Cardiac septum (tissue), 1 donor: ENCODE results near the gene PRKAR2B. TPM values are rescaled to one million over a fixed set of nuclear protein-coding genes. Genes with fewer than 3 reads are reported as not detected.
"Not testable (repeated sequence)": the region's sequence is repeated elsewhere in the genome, so short reads cannot be mapped to it uniquely, and the experiment has no call there.

Source experiments
- DNase-seq: peaks from one replicate; pipeline ENCODE4 v3.0.0-alpha.2; 2020; ENCODE audit warnings: low spot score
- intact Hi-C: fragments of 100-400 bp; cut with DNase I; formaldehyde crosslinking; loops from one replicate; pipeline ENCODE4 v1.14.0; 2022
- total RNA-seq: library from RNA; stranded (reverse); fragmentation: NEBNext Ultra II Directional; extraction: Animal tissue kit (Norgen Biotek cat#: 25700); gene quantifications from one replicate; pipeline ENCODE4 v1.2.1, GENCODE V29; 2021
- donor health status: DM: no; HTN: no; CAD: no.

The PRKAR2B gene
- total RNA-seq, 1 donor from 2014 or later: 37.7 TPM

DNA sequence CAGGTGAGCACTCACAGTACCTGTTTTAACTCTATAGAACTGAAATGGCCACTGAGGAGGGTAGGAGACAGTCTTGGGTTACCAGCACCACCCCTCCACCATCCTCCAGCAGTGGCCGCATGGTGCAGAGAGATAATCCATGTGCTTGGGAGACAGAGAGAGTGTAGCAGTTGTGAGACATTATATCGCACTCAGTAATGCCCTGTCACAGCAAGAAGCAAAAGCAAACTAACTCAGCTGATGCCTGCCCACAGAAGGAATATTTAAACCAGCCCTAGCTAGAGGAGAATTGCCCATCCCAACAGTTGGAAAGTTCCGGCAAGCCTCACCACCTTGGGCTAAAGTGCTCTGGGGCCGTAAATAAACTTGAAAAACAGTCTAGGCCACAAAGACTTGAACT, 65.5 kb downstream of the PRKAR2B start:
- DNase-seq: no peak
- intact Hi-C loops: no loop called here

DNA sequence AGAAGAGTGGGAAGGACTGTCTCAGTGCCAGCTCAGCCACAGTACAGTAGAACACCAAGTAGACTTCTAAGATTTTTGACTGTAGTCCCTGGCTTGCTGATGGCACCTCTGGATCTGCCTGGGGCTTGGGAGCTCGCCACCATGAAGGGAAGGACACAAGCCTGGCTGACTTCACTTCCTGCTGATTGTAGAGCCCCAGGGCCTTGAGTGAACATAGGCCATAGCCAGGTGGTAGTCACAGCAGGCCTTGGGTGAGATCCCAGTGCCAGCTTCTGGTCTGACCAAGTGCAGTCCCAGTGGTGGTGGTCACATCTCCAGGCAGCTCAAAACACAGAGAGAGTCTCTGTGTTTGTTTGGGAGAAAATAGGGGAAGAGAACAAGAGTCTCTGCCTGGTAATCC, 66.7 kb downstream of the PRKAR2B start:
- no peak for DNase-seq
- intact Hi-C loops: no loop called here

DNA sequence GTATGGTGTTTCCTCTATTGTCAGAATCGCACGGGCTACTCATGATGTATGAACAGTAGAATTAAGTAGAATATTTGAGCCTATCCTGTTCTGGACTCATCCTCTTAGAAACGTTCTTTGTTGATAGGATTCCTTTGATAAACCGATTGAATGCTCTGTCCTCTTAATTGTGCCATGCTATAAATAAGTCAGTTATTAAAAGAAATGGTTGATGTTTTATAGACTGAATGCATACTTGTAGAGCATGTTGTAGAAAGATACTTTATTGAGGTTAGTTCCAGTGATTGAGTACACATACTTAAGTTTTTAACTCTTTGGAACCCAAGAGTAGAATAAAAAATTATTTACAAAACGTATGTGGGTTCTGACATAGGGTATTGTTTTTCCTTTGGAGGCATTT, 69.4 kb downstream of the PRKAR2B start:
- DNase-seq: no peak
- intact Hi-C loops: no loop called here

DNA sequence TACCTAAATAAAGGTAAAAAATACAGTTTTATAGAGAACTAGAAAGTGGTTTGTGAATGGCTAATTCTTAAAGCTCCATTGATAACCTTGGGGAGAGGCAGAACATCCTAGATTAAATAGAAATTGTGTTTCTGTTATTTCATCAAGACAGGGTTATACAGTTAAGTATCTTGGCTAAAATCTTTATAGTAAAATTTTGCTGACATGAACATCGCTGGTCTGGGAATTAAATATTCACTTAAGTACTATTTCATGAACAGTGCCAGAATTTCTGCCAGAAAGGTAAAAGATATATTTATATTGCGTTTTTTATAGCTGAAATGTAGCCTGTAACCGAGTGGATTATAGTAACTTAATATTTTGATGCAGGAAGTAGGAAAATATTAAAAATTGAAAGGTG, 70.6 kb downstream of the PRKAR2B start:
- DNase-seq: no peak
- intact Hi-C loops: no loop called here

DNA sequence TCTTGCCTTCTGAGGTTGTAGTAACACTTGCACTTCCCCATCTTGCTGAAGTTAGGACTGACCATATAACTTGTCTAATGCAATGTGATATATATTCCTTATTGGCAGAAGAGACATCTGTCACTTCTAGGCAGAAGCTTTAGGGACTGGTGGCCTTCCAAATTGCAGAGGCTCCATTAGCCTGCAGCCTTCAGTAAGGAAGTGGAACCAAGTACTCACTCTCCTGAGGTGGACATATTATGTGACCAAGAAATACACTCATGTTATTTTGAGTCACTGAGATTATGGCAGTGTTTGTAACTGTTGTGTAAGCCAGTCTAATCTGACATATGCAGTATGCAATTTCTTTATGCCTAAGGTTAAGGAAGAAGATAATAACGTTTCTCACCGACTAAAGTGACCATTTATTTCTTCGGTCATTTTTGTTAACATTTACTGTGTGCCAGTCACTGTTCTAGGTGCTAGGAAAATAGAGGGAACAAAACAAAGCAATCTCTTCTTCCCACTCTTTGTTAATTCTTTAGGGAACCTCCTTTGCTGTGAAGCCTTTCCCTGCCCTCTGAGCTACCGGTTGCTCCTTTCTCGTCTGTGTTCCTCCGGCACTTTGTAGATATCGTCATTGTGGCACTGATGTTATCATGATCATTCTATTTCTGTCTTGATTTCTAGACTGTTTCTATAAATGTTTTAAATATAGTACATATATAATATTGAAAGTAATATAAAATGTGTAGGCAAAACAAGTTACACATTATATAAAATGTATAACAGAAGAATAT, 71.4 kb downstream of the PRKAR2B start:
- no peak for DNase-seq
- intact Hi-C loops: no loop called here

DNA sequence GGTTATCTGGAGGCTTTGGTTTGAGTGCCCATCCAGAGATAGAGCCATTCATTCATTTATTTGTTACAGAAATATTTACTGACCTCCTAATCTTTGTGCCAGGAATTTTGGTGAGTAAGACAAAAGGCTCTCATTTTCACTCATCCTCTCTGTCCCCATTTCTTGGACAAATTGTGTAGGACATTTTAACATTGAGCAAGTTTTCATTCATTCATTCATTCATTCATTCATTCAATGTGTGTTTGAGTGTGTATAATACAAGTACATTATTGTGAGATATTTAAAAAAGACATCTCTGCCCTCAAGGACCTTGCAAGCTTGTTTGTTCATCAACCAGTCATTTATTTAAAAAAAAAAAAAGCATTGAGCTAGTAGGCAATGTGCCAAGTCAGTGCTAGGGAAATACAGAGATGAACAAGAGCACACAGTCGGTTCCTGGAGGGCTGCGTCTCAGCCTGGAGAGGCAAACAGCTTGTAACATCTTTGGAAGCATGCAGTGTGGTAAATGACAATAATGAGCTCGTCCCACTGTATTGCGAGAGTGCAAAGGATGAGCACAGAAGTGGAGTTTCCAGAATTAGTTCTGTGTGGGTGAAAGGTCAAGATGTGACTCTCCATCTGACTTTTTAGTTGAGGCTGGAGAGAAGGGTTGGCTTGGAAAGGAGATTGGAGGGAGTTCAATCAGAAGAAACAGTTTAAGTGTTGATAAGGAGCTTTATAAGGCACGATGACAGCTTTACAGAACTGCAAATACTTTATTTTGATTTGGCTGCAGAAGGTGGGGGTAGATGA, 73.8 kb downstream of the PRKAR2B start:
- intact Hi-C loops: no loop called here
- no peak for DNase-seq

DNA sequence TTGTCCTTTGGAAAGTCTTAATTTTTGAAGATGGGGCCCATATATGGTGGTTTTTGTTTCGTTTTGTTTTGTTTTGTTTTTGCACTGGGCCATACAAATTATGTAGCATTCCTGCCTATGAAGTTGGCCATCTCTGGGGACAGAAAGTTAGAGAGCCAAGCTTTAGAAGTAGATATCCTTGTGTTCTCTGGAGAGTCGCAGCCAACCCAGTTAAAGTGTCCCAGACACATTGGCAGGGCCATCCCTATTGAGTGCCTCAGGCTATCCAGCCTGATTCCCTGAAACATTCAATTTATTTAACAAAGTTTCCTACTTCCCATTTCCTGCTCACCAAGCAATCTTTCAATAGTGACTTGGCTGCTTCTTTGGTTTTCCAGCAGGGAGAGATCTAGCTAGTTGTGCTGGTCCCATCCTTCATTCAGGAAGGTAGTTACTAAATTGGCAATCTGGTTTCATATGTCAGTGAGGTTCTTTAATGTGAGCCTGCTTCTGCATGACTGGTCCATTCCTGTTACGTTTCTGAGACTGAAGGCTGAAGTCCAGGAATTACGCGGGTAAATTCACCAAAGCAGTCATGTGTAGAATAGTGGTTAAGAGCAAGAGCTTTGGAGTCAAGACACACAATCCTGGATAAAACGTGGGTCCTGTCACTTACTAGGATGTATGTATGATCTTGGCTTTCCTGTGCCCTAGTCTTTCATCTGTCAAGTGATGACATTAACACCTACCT, 75.0 kb downstream of the PRKAR2B start:
- intact Hi-C loops: no loop called here
- DNase-seq: no peak

DNA sequence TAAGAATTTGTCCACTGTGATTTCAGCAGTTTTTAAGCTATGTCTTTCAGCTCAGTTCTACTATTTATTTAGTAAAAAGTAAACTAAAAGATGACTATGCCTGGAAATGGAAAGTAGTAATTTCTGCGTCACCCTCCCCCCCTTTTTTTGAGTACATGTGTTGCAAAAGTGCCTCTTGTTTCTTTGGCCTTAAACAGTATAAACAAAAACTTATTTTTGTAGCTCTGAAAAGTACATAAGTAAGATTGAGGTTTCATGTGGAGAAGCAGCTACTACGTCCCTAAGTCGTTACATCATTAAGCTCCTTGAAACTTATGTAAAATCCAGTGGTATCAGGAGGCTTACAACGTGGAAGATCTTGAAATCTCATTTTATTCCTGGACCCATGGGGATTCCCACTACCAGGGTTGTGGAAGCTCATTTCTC, 78.0 kb downstream of the PRKAR2B start:
- DNase-seq: no peak
- intact Hi-C loops: no loop called here

DNA sequence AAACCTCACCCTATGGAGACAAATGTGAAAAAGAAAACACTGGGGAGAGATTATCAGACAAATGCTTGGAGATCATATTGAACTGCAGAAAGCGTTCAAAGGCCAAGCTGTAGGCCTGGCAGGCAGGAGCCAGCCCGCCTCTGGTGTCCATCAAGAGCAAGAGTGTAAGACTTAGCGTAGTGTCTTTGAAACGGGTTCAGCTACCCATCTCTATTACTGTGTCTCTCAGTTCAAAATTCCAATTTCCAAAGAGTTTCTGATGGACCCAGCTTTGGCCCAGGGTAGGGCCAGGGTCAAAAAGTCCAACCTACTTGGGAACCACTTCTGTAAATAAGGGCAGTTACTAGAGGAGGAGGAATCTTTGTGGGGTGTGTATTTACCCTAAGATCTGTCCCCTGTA, 78.9 kb downstream of the PRKAR2B start:
- intact Hi-C loops: no loop called here
- no peak for DNase-seq

DNA sequence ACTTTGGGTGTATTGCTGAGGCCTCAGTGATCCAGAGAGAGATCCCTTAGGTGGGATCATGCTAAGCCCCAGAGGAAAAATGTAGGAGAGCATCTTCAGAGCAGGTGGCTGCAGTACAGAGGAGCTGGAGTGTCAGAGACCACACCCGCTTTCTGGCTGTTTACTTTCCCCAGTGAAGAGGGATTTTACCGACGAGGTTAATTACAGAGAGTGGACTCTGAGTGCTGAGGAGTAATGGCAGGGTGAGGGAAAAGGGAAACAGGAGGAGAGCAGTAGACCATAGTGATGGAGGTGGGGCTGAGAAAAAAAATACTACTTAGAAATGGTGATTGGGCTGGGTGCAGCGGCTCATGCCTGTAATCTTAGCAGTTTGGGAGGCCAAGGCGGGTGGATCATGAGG, 81.0 kb downstream of the PRKAR2B start:
- intact Hi-C loops: no loop called here
- DNase-seq: no peak

DNA sequence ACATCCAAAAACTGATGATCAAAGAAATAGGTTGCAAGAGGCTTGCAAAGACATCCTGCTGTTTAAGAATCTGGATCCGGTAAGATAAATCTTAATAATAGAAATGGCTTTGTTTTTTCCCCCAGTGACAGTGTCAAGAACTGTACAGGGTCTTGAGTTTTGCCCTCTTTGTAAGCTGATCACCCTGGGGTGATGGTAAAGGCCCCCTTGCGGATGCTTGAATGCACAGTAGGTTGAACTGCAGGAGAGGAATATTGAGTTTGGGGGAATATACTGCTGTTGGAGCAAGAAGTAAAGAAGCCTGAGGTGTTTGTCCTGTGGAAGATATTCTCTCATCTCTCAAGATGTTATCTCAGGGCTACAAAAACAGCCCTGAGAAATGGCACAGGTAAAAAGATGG, 83.7 kb downstream of the PRKAR2B start:
- no peak for DNase-seq
- intact Hi-C loops: no loop called here

DNA sequence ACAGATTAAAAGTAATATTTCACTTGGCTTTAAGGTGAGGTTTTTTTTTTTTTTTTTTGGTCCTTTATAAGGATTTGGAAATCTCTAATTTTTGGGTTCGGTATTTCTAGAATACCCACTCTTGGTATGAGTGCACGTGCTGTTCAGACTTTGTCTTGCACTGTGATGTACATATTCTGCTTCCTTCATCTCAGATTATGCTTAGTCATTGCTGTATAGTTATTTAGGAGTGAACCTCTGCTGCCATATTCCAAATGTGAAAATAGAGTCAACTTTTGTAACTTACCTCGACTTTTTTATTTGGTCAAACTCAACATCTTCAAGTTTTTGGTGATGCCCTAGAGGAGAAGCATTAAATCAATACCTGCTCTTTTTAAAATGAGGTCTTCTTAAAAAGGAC, 84.2 kb downstream of the PRKAR2B start:
- intact Hi-C loops: no loop called here
- DNase-seq: no peak

DNA sequence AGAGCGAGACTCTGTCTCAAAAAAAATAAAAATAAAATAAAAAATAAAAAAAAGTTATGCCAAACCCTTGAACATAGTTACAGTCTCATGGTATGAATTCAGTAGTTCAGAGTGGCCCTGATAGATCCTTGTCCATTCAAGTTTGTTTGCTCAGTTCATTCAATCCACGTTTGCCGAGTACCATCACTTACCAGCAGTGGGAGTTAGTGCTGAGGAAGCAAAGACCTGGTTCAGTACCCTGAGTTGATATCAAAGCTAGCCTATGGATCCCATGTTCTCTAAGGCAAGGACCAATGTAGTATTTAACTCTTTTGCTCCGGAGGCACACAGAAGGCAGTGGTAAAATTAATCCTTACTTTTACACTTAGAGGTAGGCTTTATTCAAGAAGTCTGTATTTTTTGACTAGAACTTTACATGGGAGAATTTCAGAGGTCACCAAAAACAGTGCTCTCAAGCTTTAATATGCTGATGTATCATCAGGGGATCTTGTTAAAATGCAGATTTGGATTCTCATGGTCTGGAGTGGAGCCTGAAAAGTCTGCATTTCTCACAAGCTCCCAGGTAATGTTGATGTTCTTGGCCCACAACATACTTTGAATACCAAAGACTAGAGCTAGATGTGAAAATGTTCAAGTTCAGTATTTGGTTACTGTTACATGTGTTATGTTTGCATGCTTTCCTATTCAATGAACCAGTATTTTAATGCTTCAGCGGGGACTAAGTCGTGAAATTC, 86.1 kb downstream of the PRKAR2B start:
- DNase-seq: no peak
- intact Hi-C loops: no loop called here

DNA sequence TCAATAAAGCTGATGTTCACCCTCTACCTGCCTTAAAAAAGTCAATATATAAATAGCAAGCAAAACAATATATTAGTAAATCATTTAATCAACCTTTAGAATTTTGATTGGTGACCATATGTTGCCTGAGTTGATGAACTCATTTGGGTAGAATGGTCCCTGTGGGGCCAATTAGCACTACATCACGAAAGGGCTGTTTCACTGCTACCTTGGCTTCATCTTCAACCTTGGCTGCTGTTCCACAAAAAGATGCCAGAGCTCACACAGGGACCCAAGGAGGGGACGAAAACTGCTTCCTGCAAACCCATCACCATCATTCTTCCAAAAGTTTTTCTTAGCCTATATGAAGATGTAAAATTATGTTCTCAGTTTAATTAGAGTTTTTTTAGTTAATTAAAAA, 88.9 kb downstream of the PRKAR2B start:
- no peak for DNase-seq
- intact Hi-C loops: no loop called here

DNA sequence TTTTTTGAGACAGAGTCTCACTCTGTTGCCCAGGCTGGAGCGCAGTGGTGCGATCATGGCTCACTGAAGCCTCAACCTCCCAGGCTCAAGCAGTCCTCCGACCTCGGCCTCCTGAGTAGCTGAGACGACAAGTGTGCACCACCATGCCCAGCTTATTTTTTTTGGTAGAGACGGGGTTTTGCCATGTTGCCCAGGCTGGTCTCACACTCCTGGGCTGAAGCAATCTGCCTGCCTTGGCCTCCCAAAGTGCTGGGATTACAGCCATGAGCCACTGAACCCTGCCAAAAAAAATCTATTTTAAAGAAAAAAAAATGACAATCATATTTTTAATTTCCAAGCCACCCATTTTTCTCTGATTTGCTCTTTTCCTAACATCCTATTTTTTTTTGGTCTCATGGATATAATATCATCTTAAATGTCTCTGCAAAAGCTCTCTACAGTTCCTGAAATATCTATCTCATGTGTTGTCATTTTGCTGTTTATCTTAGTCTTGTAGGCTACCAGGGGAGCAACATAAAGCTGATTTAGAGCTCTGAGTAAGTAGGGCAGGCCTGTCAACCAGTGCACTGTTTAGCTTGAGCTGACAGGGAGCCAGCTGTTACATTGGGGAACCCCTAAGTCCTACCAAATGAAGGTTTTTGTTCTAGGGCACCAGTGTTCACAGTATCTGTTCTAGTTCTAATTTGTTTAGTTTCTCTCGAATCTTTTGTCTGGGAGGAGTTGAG, 94.4 kb downstream of the PRKAR2B start:
- intact Hi-C loops: no loop called here
- no peak for DNase-seq

DNA sequence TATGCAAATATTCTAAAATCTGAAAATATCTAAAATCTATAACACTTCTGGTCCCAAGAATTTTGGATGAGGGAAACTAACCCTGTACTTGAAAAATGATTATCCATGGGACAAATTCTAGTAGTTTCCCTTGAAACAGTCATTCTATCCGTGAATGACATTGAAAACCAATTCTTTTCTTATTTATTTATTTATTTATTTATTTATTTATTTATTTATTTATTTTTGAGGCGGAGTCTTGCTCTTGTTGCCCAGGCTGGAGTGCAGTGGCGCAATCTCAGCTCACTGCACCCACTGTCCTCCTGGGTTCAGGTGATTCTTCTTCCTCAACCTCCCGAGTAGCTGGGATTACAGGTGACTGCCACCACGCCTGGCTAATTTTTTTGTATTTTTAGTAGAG, 99.4 kb downstream of the PRKAR2B start:
- intact Hi-C loops, DNase-seq: not testable (repeated sequence)

DNA sequence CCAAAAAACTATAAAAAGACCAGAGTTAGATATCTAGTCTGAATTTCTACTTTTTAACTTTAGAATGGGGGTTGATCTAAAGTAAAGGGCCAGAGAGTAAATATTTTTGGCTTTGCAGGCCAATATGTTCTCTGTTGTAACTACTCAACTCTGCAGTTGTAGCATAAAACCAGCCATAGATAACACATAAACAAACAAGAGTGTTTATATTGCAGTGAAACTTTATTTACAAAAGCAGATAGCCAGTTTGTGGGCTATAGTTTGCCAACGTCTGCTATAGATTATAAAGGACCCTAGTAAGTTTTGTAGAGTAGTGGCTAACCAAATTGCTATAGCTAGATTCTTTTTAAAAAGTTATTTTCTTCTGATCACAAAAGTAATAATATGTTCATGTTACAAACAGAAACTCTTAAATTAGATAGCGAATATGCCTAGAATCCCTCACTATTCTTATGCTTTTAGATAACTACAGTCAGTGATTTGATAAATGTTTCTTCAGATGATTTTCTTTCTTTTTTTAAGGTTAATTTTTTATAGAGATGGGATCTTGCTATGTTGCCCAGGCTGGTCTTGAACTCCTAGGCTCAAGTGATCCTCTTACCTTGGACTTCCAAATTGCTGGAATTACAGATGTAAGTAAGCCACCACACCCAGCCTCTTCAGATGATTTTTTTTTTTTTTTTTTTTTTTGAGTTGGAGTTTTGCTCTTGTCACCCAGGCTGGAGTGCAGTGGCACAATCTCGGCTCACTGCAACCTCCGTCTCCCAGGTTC, 100.7 kb downstream of the PRKAR2B start:
- intact Hi-C loops: no loop called here
- no peak for DNase-seq
